B cell (primary cell): Measurements from ENCODE around the gene PCSK2. TPM values are rescaled to one million over a fixed set of nuclear protein-coding genes. Genes with fewer than 3 reads are reported as not detected.

Source experiments
- ATAC-seq: fragments of 200-7000 bp; cut with Tn5 transposase; one replicate; pipeline ENCODE4 v1.10.0; 2021; ENCODE audit warnings: low read depth, mild to moderate bottlenecking, moderate number of reproducible peaks, moderate library complexity
- CTCF ChIA-PET: fragments of 350-600 bp; sonication (Branson Sonifier 250); formaldehyde crosslinking; loops from one replicate; lab custom pipeline; 2021; ENCODE audit warnings: antibody characterized with exemption, inconsistent platforms; lab: Charles Lee
- POLR2A ChIA-PET: fragments of 350-600 bp; sonication (Branson Sonifier 250); formaldehyde crosslinking; loops from one replicate; lab custom pipeline; 2021; ENCODE audit warnings: antibody characterized with exemption; lab: Charles Lee
- DNase-seq: peaks from one replicate; pipeline ENCODE4 v3.0.0; 2013
- H2AFZ ChIP-seq: 2 replicates; pipeline ENCODE4 v1.6.1; 2012; ENCODE audit warnings: mild to moderate bottlenecking, low read depth, low read length; ENCODE audit not compliant: insufficient read depth, poor library complexity, severe bottlenecking
- H3K27ac ChIP-seq, 2 donors: 1 replicate in 1 of 2; 2 replicates in 1 of 2; pipeline ENCODE4 v1.5.1; 2012 to 2013; ENCODE audit warnings: low read length in 2 of 2, mild to moderate bottlenecking in 2 of 2, moderate library complexity in 1 of 2
- H3K27me3 ChIP-seq, 4 experiments: fragments of 200-600 bp in 1 of 4; sonication (generic) in 1 of 4; replicated peaks in 1 of 4; 1 replicate in 2 of 4; 2 replicates in 2 of 4; pipeline versions ENCODE4 v1.6.1 to v1.7.0; 2013 to 2016; ENCODE audit warnings: low read length in 3 of 4, mild to moderate bottlenecking in 2 of 4, mixed read lengths in 1 of 4, moderate library complexity in 1 of 4; ENCODE audit not compliant: insufficient read depth in 4 of 4, control insufficient read depth in 3 of 4; ENCODE audit errors: control extremely low read depth in 1 of 4
- H3K36me3 ChIP-seq, 2 experiments: replicated peaks in 1 of 2; 1 replicate in 1 of 2; 2 replicates in 1 of 2; pipeline versions ENCODE4 v1.6.1 to v1.7.1; 2013; ENCODE audit warnings: low read length in 1 of 2; ENCODE audit not compliant: insufficient read depth in 2 of 2, control insufficient read depth in 1 of 2; ENCODE audit errors: control extremely low read depth in 1 of 2, extremely low read depth in 1 of 2
- H3K4me1 ChIP-seq, 2 donors: fragments of 200-600 bp in 1 of 2; sonication (generic) in 1 of 2; 1 replicate in 1 of 2; 2 replicates in 1 of 2; pipeline versions ENCODE4 v1.5.1 to v1.6.1; 2013 to 2017; ENCODE audit warnings: low read length in 2 of 2; ENCODE audit not compliant: control insufficient read depth in 2 of 2, insufficient read depth in 2 of 2
- H3K4me2 ChIP-seq: replicated peaks from 2 replicates; pipeline ENCODE3; 2012; ENCODE audit warnings: mild to moderate bottlenecking, low read depth, low read length; ENCODE audit not compliant: poor library complexity, severe bottlenecking
- H3K4me3 ChIP-seq, 5 experiments: fragments of 200-600 bp in 1 of 5; sonication (generic) in 1 of 5; 1 replicate in 3 of 5; 2 replicates in 2 of 5; pipeline versions ENCODE4 v1.5.1 to v1.7.0; 2011 to 2016; ENCODE audit warnings: low read length in 4 of 5, mild to moderate bottlenecking in 4 of 5, low read depth in 2 of 5, control low read depth in 1 of 5, moderate library complexity in 1 of 5; ENCODE audit not compliant: insufficient read depth in 1 of 5; ENCODE audit errors: control extremely low read depth in 1 of 5, extremely low read depth in 1 of 5
- H3K79me2 ChIP-seq: fragments of 200-600 bp; sonication (generic); one replicate; pipeline ENCODE4 v1.6.0; 2016; ENCODE audit warnings: low read length; ENCODE audit not compliant: control insufficient read depth, insufficient read depth
- H3K9ac ChIP-seq: fragments of 200-600 bp; sonication (generic); 2 replicates; pipeline ENCODE4 v1.6.1; 2017; ENCODE audit warnings: mild to moderate bottlenecking, low read length, moderate library complexity
- H3K9me3 ChIP-seq, 3 donors: one replicate each; pipeline versions ENCODE4 v1.6.1 to v1.7.1; 2013; ENCODE audit warnings: low read length in 2 of 3; ENCODE audit not compliant: control insufficient read depth in 2 of 3, insufficient read depth in 1 of 3; ENCODE audit errors: control extremely low read depth in 1 of 3
- H4K20me1 ChIP-seq: 2 replicates; pipeline ENCODE4 v1.6.0; 2012; ENCODE audit warnings: mild to moderate bottlenecking, low read length; ENCODE audit not compliant: insufficient read depth, control insufficient read depth, poor library complexity, severe bottlenecking
- H3K27ac Mint-ChIP-seq: one replicate; pipeline ENCODE4 v1.8.0; 2021; ENCODE audit warnings: mixed read lengths
- H3K27me3 Mint-ChIP-seq: one replicate; pipeline ENCODE4 v1.8.0; 2021; ENCODE audit warnings: mixed read lengths
- H3K4me1 Mint-ChIP-seq: one replicate; pipeline ENCODE4 v1.8.0; 2021; ENCODE audit warnings: mixed read lengths
- H3K4me3 Mint-ChIP-seq: one replicate; pipeline ENCODE4 v1.8.0; 2021; ENCODE audit warnings: mixed read lengths
- H3K9me3 Mint-ChIP-seq: one replicate; pipeline ENCODE4 v1.8.0; 2022; ENCODE audit warnings: mixed read lengths; ENCODE audit not compliant: insufficient read depth
- EZH2 ChIP-seq: IDR thresholded peaks from 2 replicates; pipeline ENCODE4 v1.6.1; 2012; ENCODE audit warnings: borderline replicate concordance, low read depth, mild to moderate bottlenecking, moderate library complexity, low read length; ENCODE audit not compliant: insufficient read depth, poor library complexity, severe bottlenecking
- WGBS: methylation state at CpG from one replicate; pipeline ENCODE4 v1.1.5; 2013; ENCODE audit warnings: missing lambda C conversion rate; ENCODE audit not compliant: insufficient coverage; 5-methylcytosine and 5-hydroxymethylcytosine counted together
- intact Hi-C: fragments of 100-400 bp; cut with micrococcal nuclease; formaldehyde crosslinking; loops from one replicate; pipeline ENCODE4 v1.10.0; 2022
- polyA plus RNA-seq: library from polyadenylated mRNA; depleted of rRNA; stranded (reverse); fragments of >200 nt; gene quantifications from 2 replicates; pipeline ENCODE4 v1.2.3, GENCODE V29; 2012
- total RNA-seq, 2 donors: library from RNA; stranded (reverse); fragments of 120-200 nt in 1 of 2; gene quantifications; 1 replicate in 1 of 2; 2 replicates in 1 of 2; pipeline versions ENCODE4 v1.2.3 to v1.2.4, GENCODE V29; 2013 to 2022
- TF ChIP-seq, protein P1 (sequence below): fragments of 200-600 bp; IDR thresholded peaks from one replicate; pipeline ENCODE4 v1.8.0; 2022; ENCODE audit warnings: antibody characterized with exemption, mild to moderate bottlenecking

The PCSK2 gene
- total and polyA plus RNA-seq, 2 donors (not counting 1 experiment from before 2014, with no cell fraction given) = not detected

DNA sequence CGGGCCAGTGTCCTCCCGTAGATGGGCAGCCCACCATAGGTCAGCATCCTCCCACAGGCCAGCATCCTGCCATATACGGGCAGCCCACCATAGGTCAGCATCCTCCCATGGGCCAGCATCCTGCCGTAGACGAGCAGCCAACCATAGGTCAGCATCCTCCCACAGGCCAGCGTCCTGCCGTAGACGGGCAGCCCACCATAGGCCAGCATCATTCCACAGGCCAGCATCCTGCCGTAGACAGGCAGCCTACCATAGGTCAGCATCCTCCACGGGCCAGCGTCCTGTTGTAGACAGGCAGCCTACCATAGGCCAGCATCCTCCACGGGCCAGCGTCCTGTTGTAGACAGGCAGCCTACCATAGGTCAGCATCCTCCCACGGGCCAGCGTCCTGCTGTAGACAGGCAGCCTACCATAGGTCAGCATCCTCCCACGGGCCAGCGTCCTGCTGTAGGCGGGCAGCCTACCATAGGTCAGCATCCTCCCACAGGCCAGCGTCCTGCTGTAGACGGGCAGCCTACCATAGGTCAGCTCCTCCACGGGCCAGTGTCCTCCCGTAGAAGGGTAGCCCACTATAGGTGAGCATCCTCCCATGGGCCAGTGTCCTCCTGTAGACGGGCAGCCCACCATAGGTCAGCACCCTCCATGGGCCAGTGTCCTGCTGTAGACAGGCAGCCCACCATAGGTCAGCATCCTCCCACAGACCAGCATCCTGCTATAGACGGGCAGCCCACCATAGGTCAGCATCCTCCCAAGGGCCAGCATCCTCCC is 241.4 kb downstream of the PCSK2 start:
- Histone ChIP-seq H3K4me2 (no peak overlapping the region), H3K4me1 (no peaks in the 10 kb centered on the region), H3K4me3 (no peak overlapping the region), H3K9me3 (no peaks in the 10 kb centered on the region), H4K20me1 (no peaks in the 10 kb centered on the region), H3K79me2 (no peaks in the 10 kb centered on the region), H3K9ac (no peak overlapping the region), H3K36me3 (no peaks in the 10 kb centered on the region), H2AFZ (no peak overlapping the region), H3K27me3 (no peaks in the 10 kb centered on the region), H3K27ac (no peak overlapping the region)
- H3K9me3 Mint-ChIP-seq = no peaks in the 10 kb centered on the region
- WGBS = 78% methylated on average over 19 of the region's 24 CpGs
- POLR2A ChIA-PET = no interaction called here
- peaks cover 17% of the 10 kb centered on the region for H3K27me3 Mint-ChIP-seq
- intact Hi-C loops = no loop called here
- TF ChIP-seq, protein P1, sequence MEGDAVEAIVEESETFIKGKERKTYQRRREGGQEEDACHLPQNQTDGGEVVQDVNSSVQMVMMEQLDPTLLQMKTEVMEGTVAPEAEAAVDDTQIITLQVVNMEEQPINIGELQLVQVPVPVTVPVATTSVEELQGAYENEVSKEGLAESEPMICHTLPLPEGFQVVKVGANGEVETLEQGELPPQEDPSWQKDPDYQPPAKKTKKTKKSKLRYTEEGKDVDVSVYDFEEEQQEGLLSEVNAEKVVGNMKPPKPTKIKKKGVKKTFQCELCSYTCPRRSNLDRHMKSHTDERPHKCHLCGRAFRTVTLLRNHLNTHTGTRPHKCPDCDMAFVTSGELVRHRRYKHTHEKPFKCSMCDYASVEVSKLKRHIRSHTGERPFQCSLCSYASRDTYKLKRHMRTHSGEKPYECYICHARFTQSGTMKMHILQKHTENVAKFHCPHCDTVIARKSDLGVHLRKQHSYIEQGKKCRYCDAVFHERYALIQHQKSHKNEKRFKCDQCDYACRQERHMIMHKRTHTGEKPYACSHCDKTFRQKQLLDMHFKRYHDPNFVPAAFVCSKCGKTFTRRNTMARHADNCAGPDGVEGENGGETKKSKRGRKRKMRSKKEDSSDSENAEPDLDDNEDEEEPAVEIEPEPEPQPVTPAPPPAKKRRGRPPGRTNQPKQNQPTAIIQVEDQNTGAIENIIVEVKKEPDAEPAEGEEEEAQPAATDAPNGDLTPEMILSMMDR = no peak
- no peak for TF ChIP-seq EZH2
- H3K4me3 Mint-ChIP-seq = no peak overlapping the region
- no peak overlapping the region for H3K27ac Mint-ChIP-seq
- CTCF ChIA-PET = no interaction called here
- ATAC-seq = no peak
- H3K4me1 Mint-ChIP-seq = no peaks in the 10 kb centered on the region
- DNase-seq = no peak

DNA sequence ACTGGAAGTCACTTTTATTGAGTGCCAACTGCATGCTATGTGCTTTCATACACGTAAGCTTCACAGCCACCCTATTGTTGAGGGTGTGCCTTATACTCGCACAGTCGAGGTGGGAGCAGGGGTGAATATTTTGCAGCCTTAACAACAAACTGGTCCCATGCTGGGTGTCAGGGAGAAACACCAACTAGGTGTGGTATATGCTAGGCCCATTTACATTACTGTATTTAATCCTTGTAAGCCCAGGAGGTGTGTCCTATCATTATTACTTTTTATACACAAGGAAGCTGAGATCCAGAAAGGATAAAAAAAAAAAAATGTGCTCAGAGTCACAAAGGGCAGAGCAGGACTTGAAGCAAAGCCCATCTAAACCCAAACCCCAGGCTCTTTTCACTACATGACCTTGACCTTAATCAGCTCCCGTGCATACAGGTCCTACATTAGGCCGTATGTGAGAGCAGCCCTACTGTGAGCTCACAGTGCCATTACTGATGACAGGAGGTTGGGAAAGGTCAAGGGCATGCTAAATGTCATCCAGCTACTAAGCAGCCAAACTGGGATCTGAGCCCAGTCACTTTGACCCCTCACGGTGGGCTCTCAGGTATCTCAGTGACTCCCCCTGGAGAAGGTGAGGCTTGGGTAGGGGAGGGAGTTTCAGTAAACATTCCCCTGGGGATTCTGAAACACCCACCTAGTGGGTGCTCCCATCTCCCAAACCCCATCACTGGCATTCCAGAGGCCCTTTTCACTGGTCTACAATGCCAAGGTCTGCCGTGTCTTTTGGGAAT is 242.6 kb downstream of the PCSK2 start:
- no peak overlapping the region for H2AFZ ChIP-seq
- Mint-ChIP-seq H3K9me3 (no peaks in the 10 kb centered on the region), H3K4me1 (no peaks in the 10 kb centered on the region), H3K27me3 (peaks cover 9% of the 10 kb centered on the region), H3K4me3 (no peak overlapping the region), H3K27ac (no peak overlapping the region)
- intact Hi-C loops = no loop called here
- H3K36me3 ChIP-seq = no peaks in the 10 kb centered on the region
- H3K4me1 ChIP-seq = no peaks in the 10 kb centered on the region
- no peaks in the 10 kb centered on the region for H3K27me3 ChIP-seq
- no peak overlapping the region for H3K9ac ChIP-seq
- ATAC-seq = no peak
- CTCF ChIA-PET = interaction anchor here (0.5 kb wide), 1 partner anchor 95 kb away, joined by 5 read pairs; no protein-coding TSS in a partner anchor
- no peak overlapping the region for H3K4me2 ChIP-seq
- H3K9me3 ChIP-seq = no peaks in the 10 kb centered on the region
- no peaks in the 10 kb centered on the region for H3K79me2 ChIP-seq
- WGBS = 80% methylated on average over 1 of the region's 7 CpGs
- no peak for DNase-seq
- TF ChIP-seq, protein P1 = no peak
- no peak for TF ChIP-seq EZH2
- no peak overlapping the region for H3K4me3 ChIP-seq
- H3K27ac ChIP-seq = no peak overlapping the region
- POLR2A ChIA-PET = no interaction called here
- H4K20me1 ChIP-seq = no peaks in the 10 kb centered on the region
